ENCODE data around the gene TXNDC9.
"Not testable (repeated sequence)": the region's sequence is repeated elsewhere in the genome, so short reads cannot be mapped to it uniquely, and the experiment has no call there.

TXNDC9 gene

DNA sequence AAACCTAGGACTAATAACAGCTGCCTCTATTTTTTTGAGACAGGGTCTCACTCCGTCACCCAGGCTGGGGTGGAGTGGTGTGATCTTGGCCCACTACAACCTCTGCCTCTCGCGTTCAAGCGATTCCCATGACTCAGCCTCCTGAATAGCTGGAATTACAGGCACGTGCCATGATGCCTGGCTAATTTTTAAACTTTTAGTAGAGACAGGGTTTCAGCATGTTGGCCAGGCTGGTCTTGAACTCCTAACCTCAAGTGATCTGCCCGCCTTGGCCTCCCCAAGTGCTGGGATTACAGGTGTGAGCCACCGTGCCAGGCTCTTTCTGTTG, 18.3 kb downstream of the TXNDC9 start:
- DNase-seq = not testable (repeated sequence)

DNA sequence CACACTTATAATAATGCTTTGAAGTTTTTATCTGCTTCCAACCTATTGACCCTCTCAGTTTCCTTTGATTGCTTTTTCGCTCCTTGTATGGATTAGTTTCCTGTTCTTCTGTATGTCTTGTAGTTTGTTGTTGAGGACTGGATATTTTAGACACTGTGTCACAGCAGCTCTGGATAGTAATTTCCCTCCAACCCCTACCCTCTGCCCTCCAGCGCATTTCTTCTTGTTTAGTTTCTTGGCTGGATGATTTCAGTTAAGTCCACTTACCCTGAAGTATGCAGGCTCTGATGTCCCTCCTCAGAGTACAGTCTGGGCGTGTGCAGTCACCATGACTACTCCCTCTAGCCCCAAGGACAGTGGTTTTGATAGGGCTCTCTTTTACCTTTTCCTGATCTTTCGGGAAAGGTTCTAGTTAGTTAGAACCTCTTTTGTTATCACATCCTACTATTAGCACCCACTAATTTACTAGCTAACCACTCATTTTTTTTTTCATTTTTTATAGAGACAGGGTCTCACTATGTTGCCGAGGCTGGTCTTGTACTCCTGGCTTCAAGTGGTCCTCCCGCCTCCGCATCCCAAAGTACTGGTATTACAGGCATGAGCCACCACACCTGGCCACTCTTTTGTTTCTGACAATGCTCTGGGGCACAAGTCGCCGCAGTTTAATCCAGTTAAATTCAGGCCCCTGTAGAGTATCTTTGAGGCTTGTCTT, 18.8 kb downstream of the TXNDC9 start:
- DNase-seq = no peak

GRCh38 chr2:99301097-99301496, 35.0 kb downstream of the TXNDC9 start, which contains the start of gene LYG1:
TSS of gene LYG1 (minus strand) at chr2:99301197. CDS start at chr2:99295670, 5,527 bp downstream.
- not testable (repeated sequence) for DNase-seq

DNA sequence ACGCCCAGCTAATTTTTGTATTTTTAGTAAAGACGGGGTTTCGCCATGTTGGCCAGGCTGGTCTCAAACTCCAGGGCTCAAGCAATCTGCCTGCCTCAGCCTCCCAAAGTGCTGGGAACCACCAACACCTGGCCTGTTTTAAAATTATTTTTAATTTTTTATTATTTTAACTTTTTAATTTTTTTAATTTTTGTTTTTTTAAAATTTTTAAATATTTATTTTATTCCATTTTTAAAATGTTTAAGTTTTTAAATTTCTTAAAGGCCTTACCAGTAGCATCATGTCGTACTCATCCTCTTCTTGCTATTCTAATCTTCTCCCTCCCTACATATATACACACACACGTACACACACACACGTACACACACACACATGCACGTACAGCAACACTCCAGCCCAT, 36.6 kb downstream of the TXNDC9 start:
- no peak for DNase-seq

DNA sequence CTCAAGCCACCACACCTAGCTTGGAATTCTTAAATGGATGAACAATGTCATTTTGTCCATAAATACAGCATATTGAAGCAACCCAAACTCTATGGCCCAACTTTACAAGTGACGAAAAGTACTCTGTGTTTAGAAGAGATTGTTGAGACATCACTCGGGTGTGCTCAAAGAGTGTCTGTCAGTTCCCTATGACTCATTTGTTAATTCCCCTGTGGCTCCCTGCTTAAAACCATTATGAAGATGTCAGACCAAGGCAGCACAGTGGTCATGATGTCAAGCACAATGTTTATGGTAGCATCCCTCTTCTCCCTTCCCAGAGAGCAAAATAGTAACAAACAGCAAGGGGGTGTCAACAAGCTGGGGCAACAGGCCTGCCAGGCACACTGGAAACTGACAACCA, 38.1 kb downstream of the TXNDC9 start:
- no peak for DNase-seq

- DNase-seq = no peak
These were observed 50.6 kb downstream of the TXNDC9 start for GRCh38 chr2:99285526-99285925.

DNA sequence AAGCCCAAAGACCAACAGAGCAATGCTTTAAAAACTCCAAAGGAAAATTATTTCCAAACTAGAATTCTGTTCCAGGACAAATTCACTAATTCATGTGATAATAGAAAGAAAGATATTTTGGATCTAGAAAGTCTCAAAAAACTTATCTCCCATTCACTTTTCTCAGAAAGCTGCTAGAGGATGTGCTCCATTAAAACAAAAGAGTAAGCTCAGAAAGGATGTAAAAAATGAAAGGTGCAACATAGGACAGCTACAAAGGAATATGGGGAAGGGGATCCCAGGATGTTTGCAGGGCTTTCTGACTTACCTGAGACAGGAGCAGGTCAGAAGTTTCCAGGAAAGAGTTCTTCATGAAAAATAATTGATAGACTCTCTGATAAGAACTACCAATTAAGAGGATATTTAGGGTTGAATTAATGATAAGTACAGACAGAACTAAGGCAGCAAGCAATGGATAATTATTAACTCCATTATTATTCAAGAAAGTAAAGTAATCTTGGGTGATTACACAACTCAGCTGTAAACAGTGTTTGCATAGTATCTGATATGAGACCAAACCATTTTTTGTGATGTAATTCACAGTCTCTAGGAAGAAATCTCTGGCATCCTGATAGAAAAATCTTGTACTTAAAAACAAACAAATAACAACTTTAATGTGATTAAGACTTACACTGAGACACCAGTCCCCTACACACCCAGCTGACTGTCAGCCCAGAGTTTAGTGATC, 56.0 kb downstream of the TXNDC9 start:
- DNase-seq = no peak

- DNase-seq = no peak
These were observed 57.3 kb downstream of the TXNDC9 start for GRCh38 chr2:99278793-99279291.

DNA sequence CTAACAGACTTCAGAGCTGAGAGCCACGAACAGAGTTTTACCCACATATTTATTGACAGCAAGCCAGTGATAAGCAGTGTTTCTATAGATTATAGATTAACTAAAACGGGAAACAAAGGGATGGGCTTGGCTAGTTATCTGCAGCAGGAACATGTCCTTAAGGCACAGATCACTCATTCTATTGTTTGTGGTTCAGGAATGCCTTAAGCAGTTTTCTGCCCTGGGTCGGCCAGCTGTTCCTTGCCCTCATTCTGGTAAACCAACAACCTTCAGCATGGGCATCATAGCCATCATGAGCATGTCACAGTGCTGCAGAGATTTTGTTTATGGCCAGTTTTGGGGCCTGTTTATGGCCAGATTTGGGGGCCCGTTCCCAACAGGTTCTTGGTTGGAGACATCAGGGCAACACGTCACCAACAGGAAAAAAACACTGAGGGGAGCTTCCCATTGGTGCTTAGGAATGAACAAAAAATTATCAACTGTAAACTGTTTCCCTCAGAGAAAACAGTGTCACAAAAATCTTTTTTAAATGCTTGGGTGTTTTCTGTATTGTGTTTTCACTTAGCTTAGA, 57.9 kb downstream of the TXNDC9 start:
- DNase-seq = not testable (repeated sequence)

GRCh38 chr2:99275882-99276281, 60.3 kb downstream of the TXNDC9 start:
- no peak for DNase-seq
